AG04449 (cell line): ENCODE results near the gene LIMA1.

Source experiments
- CTCF ChIA-PET: fragments of 350-600 bp; formaldehyde crosslinking; extraction: SDS; loops from one replicate; lab custom pipeline; 2021; ENCODE audit warnings: antibody characterized with exemption; lab: Yijun Ruan, JAX
- POLR2A ChIA-PET: fragments of 400-600, 350-600 bp; formaldehyde crosslinking; extraction: SDS; loops from one replicate; lab custom pipeline; 2020; ENCODE audit warnings: antibody characterized with exemption, inconsistent platforms; lab: Yijun Ruan, JAX
- DNase-seq: peaks from one replicate; pipeline ENCODE4 v3.0.0-alpha.2; 2010; ENCODE audit warnings: low read depth, low spot score
- H3K4me3 ChIP-seq: 2 replicates; pipeline ENCODE4 v1.5.1; 2011; ENCODE audit warnings: low read depth, mild to moderate bottlenecking, control low read depth, low read length
- TF ChIP-seq, protein P1 (sequence below): IDR thresholded peaks from one replicate; pipeline ENCODE4 v1.5.1; 2011; ENCODE audit warnings: mild to moderate bottlenecking, moderate library complexity, low read length, control low read depth, inconsistent platforms; ENCODE audit not compliant: insufficient read depth; ENCODE audit errors: missing control alignments

Gene LIMA1

DNA sequence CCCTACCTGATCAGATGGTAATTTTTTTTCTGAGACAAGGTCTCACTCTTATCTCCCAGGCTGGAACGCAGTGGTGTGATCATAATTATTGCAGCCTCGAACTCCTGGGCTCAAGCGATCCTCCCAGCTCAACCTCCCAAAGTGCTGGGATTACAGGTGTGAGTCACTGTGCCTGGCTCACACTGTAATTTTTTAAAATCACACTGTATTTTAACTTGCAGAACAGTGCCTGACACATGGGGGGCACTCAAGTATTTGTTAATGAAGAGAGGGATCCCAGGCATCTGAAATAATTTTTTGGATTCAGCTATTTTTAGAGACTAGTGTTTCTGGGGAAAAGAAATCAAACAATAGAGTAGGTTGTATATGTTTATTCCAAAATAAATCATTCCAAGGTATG is 21.7 kb downstream of the LIMA1 start:
- TF ChIP-seq, protein P1, sequence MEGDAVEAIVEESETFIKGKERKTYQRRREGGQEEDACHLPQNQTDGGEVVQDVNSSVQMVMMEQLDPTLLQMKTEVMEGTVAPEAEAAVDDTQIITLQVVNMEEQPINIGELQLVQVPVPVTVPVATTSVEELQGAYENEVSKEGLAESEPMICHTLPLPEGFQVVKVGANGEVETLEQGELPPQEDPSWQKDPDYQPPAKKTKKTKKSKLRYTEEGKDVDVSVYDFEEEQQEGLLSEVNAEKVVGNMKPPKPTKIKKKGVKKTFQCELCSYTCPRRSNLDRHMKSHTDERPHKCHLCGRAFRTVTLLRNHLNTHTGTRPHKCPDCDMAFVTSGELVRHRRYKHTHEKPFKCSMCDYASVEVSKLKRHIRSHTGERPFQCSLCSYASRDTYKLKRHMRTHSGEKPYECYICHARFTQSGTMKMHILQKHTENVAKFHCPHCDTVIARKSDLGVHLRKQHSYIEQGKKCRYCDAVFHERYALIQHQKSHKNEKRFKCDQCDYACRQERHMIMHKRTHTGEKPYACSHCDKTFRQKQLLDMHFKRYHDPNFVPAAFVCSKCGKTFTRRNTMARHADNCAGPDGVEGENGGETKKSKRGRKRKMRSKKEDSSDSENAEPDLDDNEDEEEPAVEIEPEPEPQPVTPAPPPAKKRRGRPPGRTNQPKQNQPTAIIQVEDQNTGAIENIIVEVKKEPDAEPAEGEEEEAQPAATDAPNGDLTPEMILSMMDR: no peak
- H3K4me3 ChIP-seq: no peak overlapping the region
- CTCF ChIA-PET: interaction anchor here (1.6 kb wide), 1 partner anchor 53 kb away, joined by 3 read pairs; no protein-coding TSS in a partner anchor
- POLR2A ChIA-PET: no interaction called here
- DNase-seq: no peak

DNA sequence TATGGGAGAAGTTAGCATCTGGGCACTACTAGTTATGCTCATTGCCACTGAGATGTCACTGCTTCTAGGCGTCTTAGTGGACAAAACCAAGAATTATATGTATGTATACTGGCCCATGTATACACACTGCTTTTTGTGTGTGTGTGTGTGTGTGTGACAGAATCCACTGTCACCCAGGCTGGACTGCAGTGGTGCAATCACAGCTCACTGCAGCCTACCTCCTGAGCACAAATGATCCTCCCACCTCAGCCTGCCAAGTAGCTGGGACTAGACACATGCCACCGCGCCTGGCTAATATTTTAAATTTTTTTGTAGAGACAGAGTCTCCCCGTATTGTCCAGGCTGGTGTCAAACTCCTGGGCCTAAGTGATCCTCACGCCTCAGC is 25.2 kb downstream of the LIMA1 start:
- no peak for DNase-seq
- TF ChIP-seq, protein P1: no peak

DNA sequence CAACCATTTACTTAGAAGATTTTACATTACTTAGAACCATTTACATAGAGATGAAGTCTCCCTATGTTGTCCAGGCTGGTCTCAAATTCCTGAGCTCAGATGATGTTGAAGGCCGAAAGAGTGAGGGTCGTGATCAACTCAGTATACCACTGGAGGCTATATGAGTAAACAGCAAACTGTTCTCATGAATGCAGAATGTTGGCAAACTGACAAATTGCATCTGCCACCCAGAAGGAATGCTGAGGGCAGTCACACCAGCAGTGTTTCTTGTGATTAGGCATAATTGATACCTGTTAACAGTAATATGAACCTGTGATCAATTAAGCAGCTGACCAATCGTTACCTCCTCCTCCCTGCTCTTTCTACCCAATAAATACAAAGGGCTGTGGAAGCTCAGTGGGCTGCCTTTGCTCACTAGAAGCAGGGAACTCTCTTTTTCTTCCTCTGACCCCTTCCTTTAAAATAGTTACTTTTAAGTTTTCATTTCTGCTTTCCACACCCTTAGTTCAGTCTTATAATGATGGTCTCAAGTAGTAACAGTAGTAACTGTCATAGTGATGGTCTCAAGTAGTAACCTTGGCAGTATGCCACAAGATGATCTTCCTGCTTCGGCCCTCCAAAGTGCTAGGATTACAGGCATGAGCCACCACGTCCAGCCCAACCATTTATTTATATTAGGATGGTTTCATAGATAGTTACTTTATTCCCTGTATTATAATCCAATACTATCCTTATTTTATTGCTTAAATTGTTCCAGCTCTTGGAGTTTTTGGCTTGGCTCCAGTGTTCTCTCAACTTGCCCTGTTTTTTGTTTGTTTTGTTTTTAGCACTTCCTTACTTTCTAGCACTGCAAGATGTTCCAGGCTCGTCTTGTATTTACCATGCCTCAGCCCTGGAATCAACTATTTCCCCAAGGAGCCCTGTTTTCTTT is 25.8 kb downstream of the LIMA1 start:
- CTCF ChIA-PET: interaction anchor here (1.1 kb wide), 1 partner anchor 27 kb away, joined by 3 read pairs; no protein-coding TSS in a partner anchor

More for the DNA sequence above, 25.2 kb downstream of the LIMA1 start:
- no peak overlapping the region for H3K4me3 ChIP-seq
- CTCF ChIA-PET: interaction anchor here (1.1 kb wide), 1 partner anchor 26 kb away, joined by 3 read pairs; no protein-coding TSS in a partner anchor
- POLR2A ChIA-PET: no interaction called here

DNA sequence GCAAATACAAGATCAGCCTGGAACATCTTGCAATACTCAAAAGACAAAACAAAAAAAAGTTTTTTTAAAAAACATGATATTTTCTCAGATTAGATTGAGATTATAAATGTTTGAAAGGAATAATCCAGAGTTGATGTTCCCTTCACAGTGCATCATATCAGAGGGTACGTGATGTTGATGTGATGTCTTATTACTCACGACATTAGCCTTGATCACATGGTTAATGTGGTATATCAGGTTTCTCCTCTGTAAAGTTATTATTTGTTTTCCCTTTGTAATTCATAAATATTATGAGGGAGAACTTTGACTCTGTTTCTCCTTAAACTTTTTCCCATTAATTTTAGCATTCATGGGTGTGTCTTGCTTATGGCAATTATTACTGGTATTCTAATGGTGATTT is 26.6 kb downstream of the LIMA1 start:
- no peak for DNase-seq
- H3K4me3 ChIP-seq: no peak overlapping the region
- POLR2A ChIA-PET: no interaction called here
- CTCF ChIA-PET: no interaction called here
- TF ChIP-seq, protein P1: no peak

More for the DNA sequence above, 25.8 kb downstream of the LIMA1 start:
- POLR2A ChIA-PET: no interaction called here
- no peak overlapping the region for H3K4me3 ChIP-seq
- no peak for DNase-seq
- TF ChIP-seq, protein P1: no peak

DNA sequence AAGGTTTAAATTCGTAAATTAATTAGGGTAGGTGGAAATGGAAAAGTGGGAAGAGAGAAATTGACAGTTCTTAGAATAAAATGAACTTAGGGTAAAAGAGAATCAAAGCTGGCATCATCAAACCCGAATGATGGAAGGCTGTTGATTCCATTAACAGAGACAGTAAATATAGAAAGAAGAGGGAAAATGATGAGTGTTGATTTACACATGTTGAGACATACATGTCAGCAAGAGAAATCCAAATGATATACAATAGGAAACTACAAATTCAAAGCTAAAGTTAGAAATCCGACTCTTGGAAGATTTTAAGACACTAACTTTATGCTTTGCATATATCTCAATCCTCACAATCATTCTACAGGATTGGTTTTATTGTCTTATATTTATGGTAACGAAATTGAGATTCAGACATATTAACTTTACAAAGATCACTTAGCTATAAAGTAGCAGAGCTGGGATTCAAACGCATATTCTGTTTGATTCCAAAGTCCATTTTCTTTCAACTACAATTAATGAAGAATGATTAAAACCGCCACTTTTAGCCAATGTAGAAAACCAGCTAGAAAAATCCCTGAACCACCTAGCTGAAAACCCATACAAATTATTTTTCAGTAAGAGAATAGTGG is 30.2 kb downstream of the LIMA1 start:
- POLR2A ChIA-PET: no interaction called here
- TF ChIP-seq, protein P1: no peak
- DNase-seq: no peak
- CTCF ChIA-PET: interaction anchor here (2.0 kb wide), 1 partner anchor 12 kb away, joined by 4 read pairs; no protein-coding TSS in a partner anchor
- no peak overlapping the region for H3K4me3 ChIP-seq
